GM12878 (cell line): ENCODE measurements around the gene RHOB.

Source experiments
- BRCA1 ChIP-seq: IDR thresholded peaks from 2 replicates; pipeline ENCODE4 v1.6.1; 2011; ENCODE audit warnings: low read depth, low read length, improper control_type of control experiment
- CHD4 ChIP-seq: fragments of 200-600 bp; sonication (generic); IDR thresholded peaks from 2 replicates; pipeline ENCODE4 v1.6.1; 2016; ENCODE audit warnings: mild to moderate bottlenecking
- CREM ChIP-seq: IDR thresholded peaks from 2 replicates; pipeline ENCODE4 v1.6.1; 2014; ENCODE audit warnings: antibody characterized with exemption, low read depth
- CTCF ChIP-seq, 3 experiments: IDR thresholded peaks in 2 of 3; conservative IDR thresholded peaks in 1 of 3; 2 replicates each; pipeline ENCODE4 v1.5.1; 2011; ENCODE audit warnings: low read depth in 3 of 3, low read length in 3 of 3, mild to moderate bottlenecking in 3 of 3, control low read depth in 2 of 3, moderate library complexity in 2 of 3, inconsistent platforms in 1 of 3, mixed read lengths in 1 of 3; ENCODE audit not compliant: control insufficient read depth in 2 of 3, insufficient read depth in 1 of 3; ENCODE audit errors: extremely low read depth in 1 of 3
- EZH2 ChIP-seq: IDR thresholded peaks from 2 replicates; pipeline ENCODE4 v1.6.1; 2012; ENCODE audit warnings: low read depth, mild to moderate bottlenecking, control low read depth, inconsistent platforms, low read length, borderline replicate concordance; ENCODE audit not compliant: control insufficient read depth
- GABPA ChIP-seq: IDR thresholded peaks from 2 replicates; pipeline ENCODE4 v1.6.1; 2014; ENCODE audit warnings: antibody characterized with exemption, low read depth, mild to moderate bottlenecking, inconsistent platforms
- MYC ChIP-seq: IDR thresholded peaks from 2 replicates; pipeline ENCODE4 v1.6.1; 2011; ENCODE audit warnings: mild to moderate bottlenecking, low read length, moderate library complexity, inconsistent platforms; ENCODE audit not compliant: insufficient read depth, insufficient replicate concordance, insufficient read length, severe bottlenecking
- NFIC ChIP-seq: IDR thresholded peaks from 2 replicates; pipeline ENCODE4 v1.6.1; 2012; ENCODE audit warnings: low read depth, mild to moderate bottlenecking, inconsistent platforms, low read length, moderate library complexity
- SMARCA5 ChIP-seq: fragments of 450-650 bp; IDR thresholded peaks from 2 replicates; pipeline ENCODE4 v1.6.1; 2017; ENCODE audit warnings: mild to moderate bottlenecking
- SREBF1 ChIP-seq: IDR thresholded peaks from 2 replicates; pipeline ENCODE4 v1.6.1; 2012; ENCODE audit warnings: mild to moderate bottlenecking, low read length
- TAF1 ChIP-seq: IDR thresholded peaks from 2 replicates; pipeline ENCODE4 v1.6.1; 2011; ENCODE audit warnings: mild to moderate bottlenecking, low read depth, low read length, borderline replicate concordance
- TARDBP ChIP-seq: IDR thresholded peaks from 2 replicates; pipeline ENCODE4 v1.6.1; 2016; ENCODE audit warnings: borderline replicate concordance
- TCF7 ChIP-seq: IDR thresholded peaks from 2 replicates; pipeline ENCODE4 v1.6.1; 2014; ENCODE audit warnings: antibody characterized with exemption, borderline replicate concordance

- TF ChIP-seq EZH2 (no peak), CTCF (IDR thresholded peaks at IDR 0.05 in 2 of 3, conservative IDR thresholded peaks at IDR 0.05 in 1 of 3; ENCODE audit: control insufficient read depth in 2 of 3, extremely low read depth in 1 of 3, insufficient read depth in 1 of 3, low read depth in 3 of 3, low read length in 3 of 3) (no peak), SREBF1 (no peak), NFIC (no peak), CHD4 (no peak), TCF7 (no peak), TAF1 (no peak), TARDBP (no peak), BRCA1 (no peak), CREM (no peak), SMARCA5 (no peak), MYC (no peak), GABPA (no peak)
These were observed 2.8 kb downstream of the RHOB start for GRCh38 chr2:20449501-20450200.
